H9 (cell line): ENCODE data around the gene HCFC1. TPM values are rescaled to one million over a fixed set of nuclear protein-coding genes. Genes with fewer than 3 reads are reported as not detected.

Source experiments
- DNase-seq: peaks from one replicate; pipeline ENCODE4 v3.0.0-alpha.2; 2017
- H2AFZ ChIP-seq: one replicate; pipeline ENCODE4 v1.6.1; 2013; ENCODE audit warnings: mild to moderate bottlenecking, low read length, control low read depth, moderate library complexity
- H2AK5ac ChIP-seq: 2 replicates; pipeline ENCODE4 v1.6.1; 2013; ENCODE audit warnings: low read length, control low read depth, mixed read lengths; ENCODE audit not compliant: insufficient read length
- H2BK120ac ChIP-seq: one replicate; pipeline ENCODE4 v1.6.1; 2013; ENCODE audit warnings: low read depth, mild to moderate bottlenecking, low read length, control low read depth, inconsistent platforms; ENCODE audit not compliant: poor library complexity, severe bottlenecking
- H2BK12ac ChIP-seq: 2 replicates; pipeline ENCODE4 v1.6.1; 2013; ENCODE audit warnings: low read length, control low read depth, mixed read lengths, low read depth; ENCODE audit not compliant: insufficient read length
- H2BK15ac ChIP-seq: 2 replicates; pipeline ENCODE4 v1.6.1; 2013; ENCODE audit warnings: low read depth, low read length, control low read depth
- H2BK20ac ChIP-seq: one replicate; pipeline ENCODE4 v1.6.1; 2013; ENCODE audit warnings: low read depth, mild to moderate bottlenecking, low read length, control low read depth, inconsistent platforms; ENCODE audit not compliant: poor library complexity, severe bottlenecking
- H2BK5ac ChIP-seq: 2 replicates; pipeline ENCODE4 v1.6.1; 2013; ENCODE audit warnings: low read length, control low read depth, mixed read lengths; ENCODE audit not compliant: insufficient read length
- H3K14ac ChIP-seq: 2 replicates; pipeline ENCODE4 v1.6.1; 2013; ENCODE audit warnings: low read length, control low read depth; ENCODE audit not compliant: insufficient read depth
- H3K18ac ChIP-seq: 2 replicates; pipeline ENCODE4 v1.6.1; 2013; ENCODE audit warnings: low read depth, mild to moderate bottlenecking, mixed read lengths, low read length, control low read depth; ENCODE audit not compliant: insufficient read length
- H3K23ac ChIP-seq: 2 replicates; pipeline ENCODE4 v1.6.1; 2013; ENCODE audit warnings: low read length, control low read depth, mixed read lengths, low read depth; ENCODE audit not compliant: insufficient read length
- H3K23me2 ChIP-seq: 2 replicates; pipeline ENCODE4 v1.6.1; 2013; ENCODE audit warnings: low read depth, mild to moderate bottlenecking, mixed read lengths, low read length, control low read depth; ENCODE audit not compliant: insufficient read length, poor library complexity, severe bottlenecking
- H3K27ac ChIP-seq: 2 replicates; pipeline ENCODE4 v1.5.1; 2013; ENCODE audit warnings: low read length, control low read depth, mixed read lengths, low read depth; ENCODE audit not compliant: insufficient read length
- H3K27me3 ChIP-seq: 2 replicates; pipeline ENCODE4 v1.6.1; 2013; ENCODE audit warnings: low read length, control low read depth, inconsistent platforms; ENCODE audit not compliant: insufficient read depth
- H3K4ac ChIP-seq: 2 replicates; pipeline ENCODE4 v1.6.1; 2013; ENCODE audit warnings: low read depth, mild to moderate bottlenecking, control low read depth, inconsistent platforms, low read length, moderate library complexity
- H3K4me1 ChIP-seq: 2 replicates; pipeline ENCODE4 v1.6.1; 2013; ENCODE audit warnings: low read length, control low read depth, inconsistent platforms; ENCODE audit not compliant: insufficient read depth
- H3K4me2 ChIP-seq: 2 replicates; pipeline ENCODE4 v1.6.1; 2013; ENCODE audit warnings: low read length, control low read depth, mixed read lengths; ENCODE audit not compliant: insufficient read length, insufficient read depth
- H3K56ac ChIP-seq: 2 replicates; pipeline ENCODE4 v1.6.1; 2013; ENCODE audit warnings: low read depth, mild to moderate bottlenecking, mixed read lengths, low read length, control low read depth; ENCODE audit not compliant: insufficient read length
- H3K79me1 ChIP-seq: 2 replicates; pipeline ENCODE4 v1.6.1; 2013; ENCODE audit warnings: low read depth, mild to moderate bottlenecking, moderate library complexity, low read length, control low read depth, inconsistent platforms; ENCODE audit not compliant: insufficient read depth, poor library complexity, severe bottlenecking
- H3K79me2 ChIP-seq: 2 replicates; pipeline ENCODE4 v1.6.1; 2013; ENCODE audit warnings: low read length, control low read depth, inconsistent platforms; ENCODE audit not compliant: insufficient read depth
- H3K9ac ChIP-seq: 2 replicates; pipeline ENCODE4 v1.6.1; 2013; ENCODE audit warnings: low read length, control low read depth, mixed read lengths; ENCODE audit not compliant: insufficient read length; ENCODE audit errors: extremely low read depth
- H3K9me3 ChIP-seq: one replicate; pipeline ENCODE4 v1.6.1; 2013; ENCODE audit warnings: low read depth, low read length, inconsistent platforms; ENCODE audit not compliant: control insufficient read depth
- H3T11ph ChIP-seq: one replicate; pipeline ENCODE4 v1.6.1; 2013; ENCODE audit warnings: mild to moderate bottlenecking, low read length, control low read depth, inconsistent platforms
- H4K20me1 ChIP-seq: one replicate; pipeline ENCODE4 v1.6.1; 2013; ENCODE audit not compliant: control insufficient read depth, insufficient read length, insufficient read depth
- H4K5ac ChIP-seq: 2 replicates; pipeline ENCODE4 v1.6.1; 2013; ENCODE audit warnings: low read depth, mild to moderate bottlenecking, mixed read lengths, low read length, control low read depth; ENCODE audit not compliant: insufficient read length
- H4K8ac ChIP-seq: replicated peaks from 2 replicates; pipeline ENCODE4 v1.6.1; 2013; ENCODE audit warnings: low read length, control low read depth, mixed read lengths, low read depth; ENCODE audit not compliant: insufficient read length
- H4K91ac ChIP-seq: 2 replicates; pipeline ENCODE4 v1.6.1; 2013; ENCODE audit warnings: low read depth, mild to moderate bottlenecking, moderate library complexity, mixed read lengths, low read length, control low read depth; ENCODE audit not compliant: insufficient read length
- H3K27ac Mint-ChIP-seq, 3 experiments: 2 replicates in 2 of 3; 3 replicates in 1 of 3; pipeline ENCODE4 v1.8.0; 2020 to 2021; ENCODE audit warnings: mixed read lengths in 3 of 3, mild to moderate bottlenecking in 1 of 3, moderate library complexity in 1 of 3
- H3K27me3 Mint-ChIP-seq: 2 replicates; pipeline ENCODE4 v1.8.0; 2021; ENCODE audit warnings: low read depth, mild to moderate bottlenecking, moderate library complexity, mixed read lengths
- H3K36me3 Mint-ChIP-seq, 3 experiments: 2 replicates in 2 of 3; 3 replicates in 1 of 3; pipeline ENCODE4 v1.8.0; 2020 to 2021; ENCODE audit warnings: low read depth in 3 of 3, mixed read lengths in 3 of 3; ENCODE audit not compliant: insufficient read depth in 1 of 3
- H3K4me1 Mint-ChIP-seq, 2 experiments: 2 replicates each; pipeline ENCODE4 v1.8.0; 2020; ENCODE audit warnings: mixed read lengths in 2 of 2
- H3K4me3 Mint-ChIP-seq, 2 experiments: 2 replicates in 1 of 2; 3 replicates in 1 of 2; pipeline ENCODE4 v1.8.0; 2020 to 2021; ENCODE audit warnings: mild to moderate bottlenecking in 2 of 2, mixed read lengths in 2 of 2, moderate library complexity in 1 of 2
- H3K9me3 Mint-ChIP-seq, 2 experiments: 2 replicates in 1 of 2; 3 replicates in 1 of 2; pipeline ENCODE4 v1.8.0; 2020; ENCODE audit warnings: mild to moderate bottlenecking in 2 of 2, mixed read lengths in 2 of 2, moderate library complexity in 1 of 2
- CTCF ChIP-seq: fragments of 200-600 bp; sonication (generic); conservative IDR thresholded peaks from 3 replicates; pipeline ENCODE4 v1.8.0; 2021; ENCODE audit warnings: antibody characterized with exemption, mild to moderate bottlenecking
- WGBS: extraction: QIAGEN DNeasy Blood & Tissue Kit; methylation state at CpG from one replicate; pipeline ENCODE4 v1.1.7; 2013; ENCODE audit warnings: missing lambda C conversion rate, low lambda C conversion rate, mixed read lengths; ENCODE audit not compliant: insufficient read length; ENCODE audit errors: extremely low coverage; 5-methylcytosine and 5-hydroxymethylcytosine counted together
- total RNA-seq: library from RNA; stranded (reverse); gene quantifications from 2 replicates; pipeline ENCODE4 v1.2.1, GENCODE V29; 2021

HCFC1 gene
- total RNA-seq, 1 experiment from 2014 or later: 144 TPM

DNA sequence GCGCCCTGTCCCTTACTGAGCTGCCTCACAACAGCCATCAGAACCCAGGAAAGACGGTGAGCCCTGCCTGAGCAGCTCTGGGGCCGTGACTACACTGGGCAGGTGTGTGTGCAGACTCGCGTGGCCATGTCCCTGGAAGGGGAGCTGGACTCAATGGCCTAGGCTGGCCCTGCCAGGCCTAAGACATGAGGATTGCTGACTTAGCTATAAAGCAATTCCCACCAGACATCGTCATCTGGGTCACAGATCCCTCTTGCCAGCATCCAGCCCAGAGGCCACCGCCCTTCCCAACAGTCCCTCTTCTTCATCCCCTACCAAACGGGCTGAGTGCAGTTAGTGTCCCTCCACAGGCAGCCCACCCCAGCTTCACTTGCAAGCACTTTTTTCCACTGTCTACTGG lies 40.5 kb downstream of the HCFC1 start:
- no CpG with 5 or more reads among the region's 8 CpGs for WGBS
- H2BK20ac ChIP-seq: no peak overlapping the region
- H3K18ac ChIP-seq: no peak overlapping the region
- H3K23ac ChIP-seq: no peak overlapping the region
- H3T11ph ChIP-seq: no peak overlapping the region
- no peak overlapping the region for H2BK12ac ChIP-seq
- H3K4me2 ChIP-seq: no peak overlapping the region
- no peaks in the 10 kb centered on the region for H3K79me1 ChIP-seq
- no peaks in the 10 kb centered on the region for H4K20me1 ChIP-seq
- peaks cover 19 to 47% (median 26%) of the 10 kb centered on the region in 3 experiments for H3K36me3 Mint-ChIP-seq
- DNase-seq: no peak
- H3K4ac ChIP-seq: no peak overlapping the region
- peaks cover 54 to 66% of the 10 kb centered on the region in 2 experiments for H3K9me3 Mint-ChIP-seq
- no peak overlapping the region for H3K9ac ChIP-seq
- no peaks in the 10 kb centered on the region for H3K4me1 ChIP-seq
- H3K14ac ChIP-seq: no peak overlapping the region
- H2AFZ ChIP-seq: no peak overlapping the region
- H3K4me1 Mint-ChIP-seq: peaks cover 2 to 32% of the 10 kb centered on the region in 2 experiments
- peak overlapping the region in 1 of 2 experiments; percentile 4; a peak in 1 of 5 replicates for H3K4me3 Mint-ChIP-seq
- no peak overlapping the region for H3K56ac ChIP-seq
- no peak overlapping the region for H2AK5ac ChIP-seq
- H3K27ac Mint-ChIP-seq: peak overlapping the region in 1 of 3 experiments; percentile 60; a peak in 1 of 7 replicates
- H2BK15ac ChIP-seq: no peak overlapping the region
- H3K9me3 ChIP-seq: peaks cover 22% of the 10 kb centered on the region
- H2BK120ac ChIP-seq: no peak overlapping the region
- no peak overlapping the region for H4K91ac ChIP-seq
- no peak overlapping the region for H2BK5ac ChIP-seq
- H3K27me3 ChIP-seq: no peaks in the 10 kb centered on the region
- H4K8ac ChIP-seq: no peak overlapping the region
- no peaks in the 10 kb centered on the region; the same call in 1 of the 2 replicates for H3K79me2 ChIP-seq
- H3K27ac ChIP-seq: no peak overlapping the region
- H3K27me3 Mint-ChIP-seq: no peaks in the 10 kb centered on the region
- no peak overlapping the region for H4K5ac ChIP-seq
- peaks cover 21% of the 10 kb centered on the region for H3K23me2 ChIP-seq
- TF ChIP-seq CTCF: no peak
